Chondrocyte (in vitro differentiated cells): ENCODE measurements around the gene POLD4. TPM values are rescaled to one million over a fixed set of nuclear protein-coding genes. Genes with fewer than 3 reads are reported as not detected.

Experiments
- DNase-seq: peaks from one replicate; pipeline ENCODE4 v3.0.0; 2021; ENCODE audit warnings: mixed read lengths, low spot score
- H3K27ac Mint-ChIP-seq: one replicate; pipeline ENCODE4 v1.8.0; 2021; ENCODE audit warnings: mild to moderate bottlenecking, moderate library complexity, mixed read lengths; ENCODE audit not compliant: unreplicated experiment
- H3K27me3 Mint-ChIP-seq: 2 replicates; pipeline ENCODE4 v1.8.0; 2021; ENCODE audit warnings: low read depth, mixed read lengths
- H3K36me3 Mint-ChIP-seq: 2 replicates; pipeline ENCODE4 v1.8.0; 2021; ENCODE audit warnings: low read depth, mixed read lengths
- H3K4me1 Mint-ChIP-seq: 2 replicates; pipeline ENCODE4 v1.8.0; 2021; ENCODE audit warnings: low read depth, mild to moderate bottlenecking, mixed read lengths
- H3K4me3 Mint-ChIP-seq: one replicate; pipeline ENCODE4 v1.8.0; 2021; ENCODE audit warnings: mild to moderate bottlenecking, moderate library complexity, mixed read lengths; ENCODE audit not compliant: unreplicated experiment
- H3K9me3 Mint-ChIP-seq: 2 replicates; pipeline ENCODE4 v1.8.0; 2021; ENCODE audit warnings: low read depth, mixed read lengths
- total RNA-seq: library from RNA; stranded (reverse); gene quantifications from 3 replicates; pipeline ENCODE4 v1.2.1, GENCODE V29; 2021
- TF ChIP-seq, protein P1 (sequence below): fragments of 200-600 bp; sonication (generic); IDR thresholded peaks from 2 replicates; pipeline ENCODE4 v1.5.0; 2021; ENCODE audit warnings: antibody characterized with exemption, mild to moderate bottlenecking, moderate library complexity

The POLD4 gene
- total RNA-seq, 1 donor from 2014 or later: 67.7 TPM

DNA sequence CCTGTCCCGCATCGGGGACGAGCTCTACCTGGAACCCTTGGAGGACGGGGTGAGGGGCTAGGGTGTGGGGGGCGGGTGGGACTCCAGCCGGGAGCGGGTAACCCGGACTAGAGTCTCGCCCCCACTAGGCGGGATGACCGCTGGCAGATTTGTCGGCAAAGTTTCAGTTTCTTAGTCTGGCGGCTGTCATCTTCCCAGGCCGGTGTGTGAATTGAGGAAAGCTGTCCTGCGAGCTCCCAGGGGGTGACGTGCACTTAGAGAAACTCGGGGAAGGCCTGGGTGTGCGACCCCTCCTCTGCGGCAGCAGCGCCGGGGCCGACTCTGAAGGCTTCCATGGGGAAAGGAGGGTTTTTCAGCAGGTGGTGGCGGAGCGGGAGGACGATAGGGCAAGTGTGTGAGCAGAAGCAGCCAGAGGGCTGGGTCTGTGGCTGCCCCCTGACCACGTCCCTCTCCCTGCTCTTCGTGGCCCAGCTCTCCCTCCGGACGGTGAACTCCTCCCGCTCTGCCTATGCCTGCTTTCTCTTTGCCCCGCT lies 38.9 kb upstream of the POLD4 start:
- no peaks in the 10 kb centered on the region for H3K9me3 Mint-ChIP-seq
- no peak for DNase-seq
- H3K4me1 Mint-ChIP-seq: peaks cover 21% of the 10 kb centered on the region
- H3K4me3 Mint-ChIP-seq: peak overlapping the region; percentile 90
- H3K36me3 Mint-ChIP-seq: peaks cover 3% of the 10 kb centered on the region
- TF ChIP-seq, protein P1, sequence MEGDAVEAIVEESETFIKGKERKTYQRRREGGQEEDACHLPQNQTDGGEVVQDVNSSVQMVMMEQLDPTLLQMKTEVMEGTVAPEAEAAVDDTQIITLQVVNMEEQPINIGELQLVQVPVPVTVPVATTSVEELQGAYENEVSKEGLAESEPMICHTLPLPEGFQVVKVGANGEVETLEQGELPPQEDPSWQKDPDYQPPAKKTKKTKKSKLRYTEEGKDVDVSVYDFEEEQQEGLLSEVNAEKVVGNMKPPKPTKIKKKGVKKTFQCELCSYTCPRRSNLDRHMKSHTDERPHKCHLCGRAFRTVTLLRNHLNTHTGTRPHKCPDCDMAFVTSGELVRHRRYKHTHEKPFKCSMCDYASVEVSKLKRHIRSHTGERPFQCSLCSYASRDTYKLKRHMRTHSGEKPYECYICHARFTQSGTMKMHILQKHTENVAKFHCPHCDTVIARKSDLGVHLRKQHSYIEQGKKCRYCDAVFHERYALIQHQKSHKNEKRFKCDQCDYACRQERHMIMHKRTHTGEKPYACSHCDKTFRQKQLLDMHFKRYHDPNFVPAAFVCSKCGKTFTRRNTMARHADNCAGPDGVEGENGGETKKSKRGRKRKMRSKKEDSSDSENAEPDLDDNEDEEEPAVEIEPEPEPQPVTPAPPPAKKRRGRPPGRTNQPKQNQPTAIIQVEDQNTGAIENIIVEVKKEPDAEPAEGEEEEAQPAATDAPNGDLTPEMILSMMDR: no peak
- no peaks in the 10 kb centered on the region for H3K27me3 Mint-ChIP-seq
- peak overlapping the region; percentile 92 for H3K27ac Mint-ChIP-seq

DNA sequence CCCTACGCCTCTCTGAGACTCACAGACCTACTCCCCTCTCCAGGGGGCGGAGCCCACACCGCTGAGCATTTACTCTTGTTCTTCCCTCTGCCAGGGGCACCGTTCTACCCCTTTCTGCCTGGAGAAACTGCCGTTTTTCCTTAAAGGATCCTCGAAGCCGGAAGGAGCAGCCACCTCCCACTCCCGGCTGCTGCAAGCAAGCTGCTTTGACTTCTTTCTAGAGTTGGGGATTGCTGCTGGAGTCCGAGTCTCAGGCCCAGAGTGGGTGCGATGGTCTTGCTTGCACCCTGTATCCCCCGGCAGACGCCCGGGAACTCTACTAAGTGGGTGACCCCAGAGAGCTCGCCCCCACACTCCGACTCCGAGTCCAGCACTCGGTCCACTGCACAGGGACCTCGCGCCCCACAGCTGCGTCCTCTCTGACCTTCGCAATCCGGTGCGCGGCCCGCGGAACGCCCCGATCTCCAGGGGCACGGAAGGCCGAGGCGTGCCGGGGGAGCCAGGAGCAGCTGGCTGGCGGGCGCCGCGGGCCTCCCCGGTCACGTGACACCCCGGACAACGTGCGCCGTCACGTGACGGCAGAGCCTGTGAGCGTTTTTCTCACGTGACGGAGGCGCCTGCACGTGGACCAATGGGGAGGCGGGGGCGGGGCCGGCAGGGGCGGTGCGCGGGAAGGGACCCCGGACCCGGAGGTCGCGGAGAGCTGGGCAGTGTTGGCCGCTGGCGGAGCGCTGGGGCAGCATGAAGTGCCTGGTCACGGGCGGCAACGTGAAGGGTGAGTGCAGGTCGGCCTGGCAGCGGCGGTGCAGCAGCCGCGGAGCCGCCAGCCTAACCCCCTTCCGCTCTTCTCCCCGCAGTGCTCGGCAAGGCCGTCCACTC lies 38.2 kb upstream of the POLD4 start, which contains the start of gene RAD9A:
Gene RAD9A, plus strand, starts transcription at position 683 of the 879 bp plus-strand sequence. Its CDS starts 59 bp downstream, at position 742.
- H3K4me1 Mint-ChIP-seq: peaks cover 21% of the 10 kb centered on the region
- peak within 1 kb of the TSS; percentile 90 for H3K4me3 Mint-ChIP-seq
- H3K27me3 Mint-ChIP-seq: no peaks in the 10 kb centered on the region
- H3K27ac Mint-ChIP-seq: peak within 1 kb of the TSS; percentile 92
- TF ChIP-seq, protein P1: peak; percentile 25
- no peak for DNase-seq
- H3K36me3 Mint-ChIP-seq: peaks cover 1% of the 10 kb centered on the region
- H3K9me3 Mint-ChIP-seq: no peaks in the 10 kb centered on the region

GRCh38 chr11:67390947-67391303 lies 37.6 kb upstream of the POLD4 start:
- Mint-ChIP-seq H3K4me3 (peak overlapping the region; percentile 90), H3K9me3 (no peaks in the 10 kb centered on the region), H3K4me1 (peaks cover 21% of the 10 kb centered on the region), H3K27ac (peak overlapping the region; percentile 83), H3K27me3 (no peaks in the 10 kb centered on the region), H3K36me3 (peaks cover 1% of the 10 kb centered on the region)
- TF ChIP-seq, protein P1: no peak
- DNase-seq: no peak

GRCh38 chr11:67389477-67389876 lies 36.1 kb upstream of the POLD4 start:
- DNase-seq: no peak
- Mint-ChIP-seq H3K36me3 (peaks cover 1% of the 10 kb centered on the region), H3K4me1 (peaks cover 34% of the 10 kb centered on the region), H3K27me3 (no peaks in the 10 kb centered on the region), H3K27ac (peak overlapping the region; percentile 14), H3K4me3 (peak overlapping the region; percentile 42), H3K9me3 (no peaks in the 10 kb centered on the region)
- TF ChIP-seq, protein P1: peak; percentile 77

DNA sequence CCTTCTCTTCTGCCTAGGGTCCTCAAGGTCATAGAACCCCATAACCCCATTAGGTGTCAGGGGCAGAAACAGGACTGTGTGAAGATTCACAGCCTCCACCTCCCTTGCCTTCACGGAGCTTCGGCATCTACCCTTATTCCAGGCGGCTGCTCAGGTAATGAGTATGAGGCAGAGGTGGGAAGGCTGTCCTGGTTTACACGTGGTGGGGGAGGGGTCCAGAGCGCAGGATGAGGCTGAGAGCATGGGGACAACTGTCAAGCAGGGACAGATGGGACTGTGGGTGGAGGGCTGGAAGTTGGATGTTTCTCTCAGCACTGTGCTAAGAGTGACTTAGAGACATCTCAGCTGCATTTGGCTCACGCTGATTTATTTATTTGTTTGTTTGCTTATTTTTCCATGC lies 34.2 kb upstream of the POLD4 start:
- TF ChIP-seq, protein P1: no peak
- Mint-ChIP-seq H3K9me3 (no peaks in the 10 kb centered on the region), H3K27ac (no peak overlapping the region), H3K4me1 (peaks cover 34% of the 10 kb centered on the region), H3K36me3 (no peaks in the 10 kb centered on the region), H3K27me3 (no peaks in the 10 kb centered on the region), H3K4me3 (no peak overlapping the region)
- DNase-seq: no peak
